Measurements from ENCODE around the gene CYP4B1.

GRCh38 chr1:46760558-46761166 lies 38.2 kb upstream of the CYP4B1 start:
- no peak for TF ChIP-seq PATZ1 (CRISPR knock-in tag; IDR thresholded peaks at IDR 0.05; ENCODE audit: borderline replicate concordance)
- no peak for TF ChIP-seq TCF4 (CRISPR knock-in tag; IDR thresholded peaks at IDR 0.05; ENCODE audit: borderline replicate concordance)
- TF ChIP-seq RARB (CRISPR knock-in tag; IDR thresholded peaks at IDR 0.05), result no peak
- TF ChIP-seq TSHZ2 (CRISPR knock-in tag; IDR thresholded peaks at IDR 0.05), result no peak
- no peak for TF ChIP-seq BACH2 (CRISPR knock-in tag; IDR thresholded peaks at IDR 0.05; ENCODE audit: borderline replicate concordance)
- TF ChIP-seq ZFP30 (CRISPR knock-in tag; IDR thresholded peaks at IDR 0.05), result no peak
- no peak for TF ChIP-seq GLIS3 (CRISPR knock-in tag; IDR thresholded peaks at IDR 0.05)
- no peak for TF ChIP-seq ZFP3 (CRISPR knock-in tag; IDR thresholded peaks at IDR 0.05)
- TF ChIP-seq TOX (CRISPR knock-in tag; IDR thresholded peaks at IDR 0.05; ENCODE audit: borderline replicate concordance), result no peak
- TF ChIP-seq OSR1 (CRISPR knock-in tag; IDR thresholded peaks at IDR 0.05), result no peak
- TF ChIP-seq ISL1 (CRISPR knock-in tag; IDR thresholded peaks at IDR 0.05), result no peak
- no peak for TF ChIP-seq SNAI2 (CRISPR knock-in tag; IDR thresholded peaks at IDR 0.05)
